NT2/D1 (cell line): ENCODE results near the gene TMEM234.

Source experiments
- DNase-seq: peaks from one replicate; pipeline ENCODE4 v3.0.0-alpha.2; 2011; ENCODE audit warnings: low read depth, low spot score
- H3K27me3 ChIP-seq: 2 replicates; pipeline ENCODE4 v1.6.0; 2011; ENCODE audit warnings: mild to moderate bottlenecking; ENCODE audit not compliant: insufficient read length, insufficient read depth
- H3K36me3 ChIP-seq: 2 replicates; pipeline ENCODE4 v1.6.1; 2011; ENCODE audit warnings: mild to moderate bottlenecking, low read length, mixed read lengths; ENCODE audit not compliant: insufficient read depth, insufficient read length
- H3K4me1 ChIP-seq: 2 replicates; pipeline ENCODE4 v1.5.1; 2011; ENCODE audit not compliant: insufficient read depth, insufficient read length
- H3K4me3 ChIP-seq: 2 replicates; pipeline ENCODE4 v1.5.1; 2011; ENCODE audit warnings: low read depth; ENCODE audit not compliant: insufficient read length
- H3K9ac ChIP-seq: 2 replicates; pipeline ENCODE4 v1.6.0; 2011; ENCODE audit warnings: low read depth; ENCODE audit not compliant: insufficient read length
- H3K9me3 ChIP-seq: 2 replicates; pipeline ENCODE4 v1.5.1; 2011; ENCODE audit warnings: mild to moderate bottlenecking, low read length; ENCODE audit not compliant: insufficient read depth
- SUZ12 ChIP-seq: IDR thresholded peaks from 2 replicates; pipeline ENCODE4 v1.6.1; 2011; ENCODE audit not compliant: insufficient read length, insufficient read depth; ENCODE audit errors: extremely low read depth
- YY1 ChIP-seq: IDR thresholded peaks from 2 replicates; pipeline ENCODE4 v1.6.1; 2011; ENCODE audit not compliant: insufficient read length, insufficient read depth
- ZNF274 ChIP-seq: IDR thresholded peaks from 2 replicates; pipeline ENCODE4 v1.6.1; 2011; ENCODE audit warnings: mild to moderate bottlenecking, low read depth, low read length

Gene TMEM234

DNA sequence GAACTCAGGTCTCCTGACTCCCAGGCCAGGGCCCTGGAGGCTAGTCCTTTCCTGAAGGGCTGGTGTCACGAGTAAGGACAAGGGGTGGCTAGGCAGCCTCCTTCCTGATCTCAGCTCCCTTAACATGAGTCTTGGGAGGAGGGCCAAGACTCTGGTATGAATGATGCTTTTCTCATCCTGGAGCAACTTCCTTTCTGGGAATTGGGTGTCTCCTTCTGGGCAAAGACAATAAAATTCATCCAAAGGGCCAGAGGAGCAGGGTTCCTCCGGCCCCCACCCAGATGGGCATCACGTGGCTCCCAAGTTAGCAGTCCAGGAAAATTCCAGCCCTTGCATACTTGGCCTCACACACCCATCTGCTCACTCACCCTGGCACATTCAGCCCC, 24.7 kb upstream of the TMEM234 start, which contains the start of gene FAM167B:
FAM167B (plus strand) TSS at position 335 of the 386 bp plus-strand sequence. CDS start 200 bp downstream, outside the sequence.
- H3K27me3 ChIP-seq: no peaks in the 10 kb centered on the region
- no peaks in the 10 kb centered on the region for H3K36me3 ChIP-seq
- H3K9ac ChIP-seq: peak within 1 kb of the TSS; percentile 38
- H3K9me3 ChIP-seq: no peaks in the 10 kb centered on the region
- peaks cover 42% of the 10 kb centered on the region for H3K4me1 ChIP-seq
- TF ChIP-seq SUZ12 (no peak), YY1 (no peak), ZNF274 (no peak)
- DNase-seq: no peak
- H3K4me3 ChIP-seq: no peak within 1 kb of the TSS

GRCh38 chr1:32242341-32242851, 20.2 kb upstream of the TMEM234 start:
- no peak for DNase-seq
- H3K27me3 ChIP-seq: no peaks in the 10 kb centered on the region
- no peaks in the 10 kb centered on the region for H3K9me3 ChIP-seq
- H3K4me3 ChIP-seq: no peak overlapping the region
- peaks cover 14% of the 10 kb centered on the region for H3K4me1 ChIP-seq
- peak overlapping the region; percentile 46 for H3K9ac ChIP-seq
- peaks cover 4% of the 10 kb centered on the region for H3K36me3 ChIP-seq
- TF ChIP-seq YY1 (no peak), ZNF274 (no peak)

GRCh38 chr1:32241001-32241763, 19.0 kb upstream of the TMEM234 start:
- Histone ChIP-seq H3K36me3 (peaks cover 4% of the 10 kb centered on the region), H3K4me3 (peak overlapping the region; percentile 68), H3K9me3 (no peaks in the 10 kb centered on the region), H3K9ac (peak overlapping the region; percentile 89), H3K27me3 (no peaks in the 10 kb centered on the region), H3K4me1 (peaks cover 9% of the 10 kb centered on the region)
- no peak for TF ChIP-seq YY1
- TF ChIP-seq ZNF274: no peak
- TF ChIP-seq SUZ12: no peak
- no peak for DNase-seq

GRCh38 chr1:32240140-32240951, 18.2 kb upstream of the TMEM234 start:
- no peak for TF ChIP-seq ZNF274
- TF ChIP-seq YY1: no peak
- TF ChIP-seq SUZ12: no peak
- Histone ChIP-seq H3K27me3 (no peaks in the 10 kb centered on the region), H3K36me3 (peaks cover 9% of the 10 kb centered on the region), H3K4me3 (peak overlapping the region; percentile 68), H3K9me3 (no peaks in the 10 kb centered on the region), H3K9ac (peak overlapping the region; percentile 89), H3K4me1 (peaks cover 9% of the 10 kb centered on the region)
- no peak for DNase-seq

GRCh38 chr1:32239790-32240139, 17.6 kb upstream of the TMEM234 start:
- Histone ChIP-seq H3K27me3 (no peaks in the 10 kb centered on the region), H3K36me3 (peaks cover 14% of the 10 kb centered on the region), H3K9ac (peak overlapping the region; percentile 84), H3K4me1 (peaks cover 9% of the 10 kb centered on the region), H3K4me3 (peak overlapping the region; percentile 68), H3K9me3 (no peaks in the 10 kb centered on the region)
- TF ChIP-seq YY1: no peak
- no peak for TF ChIP-seq SUZ12
- TF ChIP-seq ZNF274: no peak
- no peak for DNase-seq

DNA sequence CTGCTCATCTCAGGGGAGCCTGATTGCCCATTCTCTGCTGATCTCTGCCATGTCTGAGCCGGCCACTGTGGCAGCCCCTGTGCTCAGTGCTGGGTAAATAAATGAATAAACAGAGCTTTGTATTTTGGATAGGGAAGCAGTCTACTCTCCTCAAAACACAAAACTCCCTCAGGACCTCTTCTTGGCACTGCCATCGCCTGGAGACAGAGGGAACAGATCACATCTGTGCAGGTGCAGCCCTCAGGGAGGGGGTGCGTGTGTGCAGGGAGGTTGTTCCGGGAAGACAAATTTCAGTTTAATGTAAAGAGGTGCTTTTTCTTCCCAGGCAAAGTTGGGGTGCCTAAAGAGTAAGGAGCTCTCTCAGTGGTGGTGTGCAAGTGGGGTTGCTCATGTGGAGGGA, 17.2 kb upstream of the TMEM234 start:
- H3K4me3 ChIP-seq: no peak overlapping the region
- DNase-seq: no peak

GRCh38 chr1:32234792-32235191, 12.6 kb upstream of the TMEM234 start:
- H3K9me3 ChIP-seq: no peaks in the 10 kb centered on the region
- no peaks in the 10 kb centered on the region for H3K27me3 ChIP-seq
- H3K4me1 ChIP-seq: peaks cover 2% of the 10 kb centered on the region
- peaks cover 63% of the 10 kb centered on the region for H3K36me3 ChIP-seq
- no peak overlapping the region for H3K9ac ChIP-seq
- DNase-seq: no peak
- no peak overlapping the region for H3K4me3 ChIP-seq
- TF ChIP-seq ZNF274 (no peak), YY1 (no peak), SUZ12 (no peak)

More for the DNA sequence above, 17.2 kb upstream of the TMEM234 start:
- TF ChIP-seq SUZ12 (no peak), YY1 (no peak), ZNF274 (no peak)
- Histone ChIP-seq H3K9me3 (no peaks in the 10 kb centered on the region), H3K4me1 (peaks cover 9% of the 10 kb centered on the region), H3K36me3 (peaks cover 18% of the 10 kb centered on the region), H3K9ac (peak overlapping the region; percentile 84), H3K27me3 (no peaks in the 10 kb centered on the region)
